ENCODE measurements around the gene GOLGA2. TPM values are rescaled to one million over a fixed set of nuclear protein-coding genes. Genes with fewer than 3 reads are reported as not detected.

The GOLGA2 gene
- total and polyA plus RNA-seq, 4 donors: 56.0 to 137 (median 89.7) TPM

GRCh38 chr9:128214571-128215490 is 61.0 kb downstream of the GOLGA2 start:
- WGBS, 2 donors: 77 to 84% methylated on average over 21 of the region's 21 CpGs
- no peak for ATAC-seq (ENCODE audit: insufficient read depth, low FRiP score)

GRCh38 chr9:128213746-128214497 is 61.9 kb downstream of the GOLGA2 start:
- Histone ChIP-seq H3K27me3 (ENCODE audit: control insufficient read depth in 3 of 3, insufficient read depth in 3 of 3, low read length in 2 of 3) (no peaks in the 10 kb centered on the region), H3K36me3 (ENCODE audit: control insufficient read depth in 4 of 4, insufficient read depth in 4 of 4, low read length in 4 of 4) (no peaks in the 10 kb centered on the region), H3K4me3 (no peak overlapping the region), H3K9me3 (ENCODE audit: control insufficient read depth in 4 of 4, insufficient read depth in 3 of 4, low read length in 3 of 4) (no peaks in the 10 kb centered on the region), H3K27ac (ENCODE audit: low read depth in 1 of 2, low read length in 1 of 2) (no peak overlapping the region), H3K4me1 (ENCODE audit: control insufficient read depth in 5 of 5, insufficient read depth in 5 of 5, low read length in 5 of 5) (peaks cover 0 to 10% (median 0%) of the 10 kb centered on the region in 5 donors), H3K9ac (ENCODE audit: insufficient read depth in 1 of 2, low read length in 2 of 2) (no peak overlapping the region)
- ATAC-seq (ENCODE audit: insufficient read depth, low FRiP score): no peak
- no peak for TF ChIP-seq CTCF (IDR thresholded peaks at IDR 0.05; ENCODE audit: control extremely low read depth, extremely low read depth)
- DNase-seq: no peak
- 90 to 95% methylated on average over 12 of the region's 12 CpGs for WGBS, 2 donors

More at GRCh38 chr9:128214571-128215490, 61.0 kb downstream of the GOLGA2 start:
- TF ChIP-seq CTCF (IDR thresholded peaks at IDR 0.05; ENCODE audit: control extremely low read depth, extremely low read depth): no peak
- Histone ChIP-seq H3K4me3 (no peak overlapping the region), H3K9me3 (ENCODE audit: control insufficient read depth in 4 of 4, insufficient read depth in 3 of 4, low read length in 3 of 4) (no peaks in the 10 kb centered on the region), H3K9ac (ENCODE audit: insufficient read depth in 1 of 2, low read length in 2 of 2) (no peak overlapping the region), H3K4me1 (ENCODE audit: control insufficient read depth in 5 of 5, insufficient read depth in 5 of 5, low read length in 5 of 5) (peaks cover 0 to 12% (median 0%) of the 10 kb centered on the region in 5 donors), H3K36me3 (ENCODE audit: control insufficient read depth in 4 of 4, insufficient read depth in 4 of 4, low read length in 4 of 4) (no peaks in the 10 kb centered on the region), H3K27me3 (ENCODE audit: control insufficient read depth in 3 of 3, insufficient read depth in 3 of 3, low read length in 2 of 3) (no peaks in the 10 kb centered on the region), H3K27ac (ENCODE audit: low read depth in 1 of 2, low read length in 1 of 2) (no peak overlapping the region)
- DNase-seq: no peak

GRCh38 chr9:128211981-128212281 is 63.9 kb downstream of the GOLGA2 start:
- DNase-seq: no peak
- WGBS, 2 donors: 78 to 89% methylated on average over 2 of the region's 2 CpGs

More at GRCh38 chr9:128211981-128212281, 63.9 kb downstream of the GOLGA2 start:
- ATAC-seq (ENCODE audit: insufficient read depth, low FRiP score): no peak
- peaks cover 0 to under 1% (median 0%) of the 10 kb centered on the region in 3 donors for H3K27me3 ChIP-seq (ENCODE audit: control insufficient read depth in 3 of 3, insufficient read depth in 3 of 3, low read length in 2 of 3)
- H3K9me3 ChIP-seq (ENCODE audit: control insufficient read depth in 4 of 4, insufficient read depth in 3 of 4, low read length in 3 of 4): no peaks in the 10 kb centered on the region
- H3K4me3 ChIP-seq: no peak overlapping the region
- peaks cover 0 to 3% (median 0%) of the 10 kb centered on the region in 5 donors for H3K4me1 ChIP-seq (ENCODE audit: control insufficient read depth in 5 of 5, insufficient read depth in 5 of 5, low read length in 5 of 5)
- no peaks in the 10 kb centered on the region for H3K36me3 ChIP-seq (ENCODE audit: control insufficient read depth in 4 of 4, insufficient read depth in 4 of 4, low read length in 4 of 4)
- no peak overlapping the region for H3K27ac ChIP-seq (ENCODE audit: low read depth in 1 of 2, low read length in 1 of 2)
- no peak for TF ChIP-seq CTCF (IDR thresholded peaks at IDR 0.05; ENCODE audit: control extremely low read depth, extremely low read depth)
- no peak overlapping the region for H3K9ac ChIP-seq (ENCODE audit: insufficient read depth in 1 of 2, low read length in 2 of 2)

Measured in lung (tissue), 12 donors.